ENCODE measurements around the gene COG8.
"Not testable (repeated sequence)": the region's sequence is repeated elsewhere in the genome, so short reads cannot be mapped to it uniquely, and the experiment has no call there.

The COG8 gene

GRCh38 chr16:69307091-69307490 is 32.3 kb downstream of the COG8 start:
- TF ChIP-seq, protein P1, sequence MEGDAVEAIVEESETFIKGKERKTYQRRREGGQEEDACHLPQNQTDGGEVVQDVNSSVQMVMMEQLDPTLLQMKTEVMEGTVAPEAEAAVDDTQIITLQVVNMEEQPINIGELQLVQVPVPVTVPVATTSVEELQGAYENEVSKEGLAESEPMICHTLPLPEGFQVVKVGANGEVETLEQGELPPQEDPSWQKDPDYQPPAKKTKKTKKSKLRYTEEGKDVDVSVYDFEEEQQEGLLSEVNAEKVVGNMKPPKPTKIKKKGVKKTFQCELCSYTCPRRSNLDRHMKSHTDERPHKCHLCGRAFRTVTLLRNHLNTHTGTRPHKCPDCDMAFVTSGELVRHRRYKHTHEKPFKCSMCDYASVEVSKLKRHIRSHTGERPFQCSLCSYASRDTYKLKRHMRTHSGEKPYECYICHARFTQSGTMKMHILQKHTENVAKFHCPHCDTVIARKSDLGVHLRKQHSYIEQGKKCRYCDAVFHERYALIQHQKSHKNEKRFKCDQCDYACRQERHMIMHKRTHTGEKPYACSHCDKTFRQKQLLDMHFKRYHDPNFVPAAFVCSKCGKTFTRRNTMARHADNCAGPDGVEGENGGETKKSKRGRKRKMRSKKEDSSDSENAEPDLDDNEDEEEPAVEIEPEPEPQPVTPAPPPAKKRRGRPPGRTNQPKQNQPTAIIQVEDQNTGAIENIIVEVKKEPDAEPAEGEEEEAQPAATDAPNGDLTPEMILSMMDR (IDR thresholded peaks at IDR 0.05; ENCODE audit: insufficient read depth, low read depth, low read length, missing control alignments), result no peak
- H3K4me3 ChIP-seq (ENCODE audit: low read length), result no peak overlapping the region
- no peak for DNase-seq (ENCODE audit: low read depth)

GRCh38 chr16:69306031-69306430 is 33.3 kb downstream of the COG8 start:
- TF ChIP-seq, protein P1 (IDR thresholded peaks at IDR 0.05; ENCODE audit: insufficient read depth, low read depth, low read length, missing control alignments), result no peak
- DNase-seq (ENCODE audit: low read depth), result no peak
- H3K4me3 ChIP-seq (ENCODE audit: low read length), result no peak overlapping the region

- no peak overlapping the region for H3K4me3 ChIP-seq (ENCODE audit: low read length)
- DNase-seq (ENCODE audit: low read depth), result no peak
- TF ChIP-seq, protein P1 (IDR thresholded peaks at IDR 0.05; ENCODE audit: insufficient read depth, low read depth, low read length, missing control alignments), result no peak
These were observed 37.1 kb downstream of the COG8 start for GRCh38 chr16:69302301-69302700.

DNA sequence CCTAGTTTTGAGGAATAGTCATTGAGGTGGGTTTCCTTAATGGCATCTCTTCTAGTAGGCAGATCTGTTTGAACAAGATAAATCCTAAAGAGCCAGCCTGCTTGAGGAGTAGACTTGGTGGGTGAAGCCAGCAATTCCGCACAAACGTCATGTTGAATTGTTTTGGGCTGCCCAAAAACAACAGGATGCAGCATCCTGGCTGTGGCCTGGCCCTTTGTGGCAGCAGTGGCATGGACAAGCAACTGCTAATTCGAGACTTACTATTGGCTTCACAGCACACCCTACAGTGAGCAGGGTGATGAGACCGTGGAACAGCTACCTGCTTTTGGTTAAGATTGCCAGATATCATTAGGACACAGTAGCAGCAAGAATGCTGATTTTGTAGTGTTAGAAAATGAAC is 37.5 kb downstream of the COG8 start:
- H3K4me3 ChIP-seq (ENCODE audit: low read length), result no peak overlapping the region
- TF ChIP-seq, protein P1 (IDR thresholded peaks at IDR 0.05; ENCODE audit: insufficient read depth, low read depth, low read length, missing control alignments), result no peak
- DNase-seq (ENCODE audit: low read depth), result no peak

GRCh38 chr16:69301187-69301586 is 38.2 kb downstream of the COG8 start:
- TF ChIP-seq, protein P1 (IDR thresholded peaks at IDR 0.05; ENCODE audit: insufficient read depth, low read depth, low read length, missing control alignments), result no peak
- H3K4me3 ChIP-seq (ENCODE audit: low read length), result no peak overlapping the region
- DNase-seq (ENCODE audit: low read depth), result no peak

DNA sequence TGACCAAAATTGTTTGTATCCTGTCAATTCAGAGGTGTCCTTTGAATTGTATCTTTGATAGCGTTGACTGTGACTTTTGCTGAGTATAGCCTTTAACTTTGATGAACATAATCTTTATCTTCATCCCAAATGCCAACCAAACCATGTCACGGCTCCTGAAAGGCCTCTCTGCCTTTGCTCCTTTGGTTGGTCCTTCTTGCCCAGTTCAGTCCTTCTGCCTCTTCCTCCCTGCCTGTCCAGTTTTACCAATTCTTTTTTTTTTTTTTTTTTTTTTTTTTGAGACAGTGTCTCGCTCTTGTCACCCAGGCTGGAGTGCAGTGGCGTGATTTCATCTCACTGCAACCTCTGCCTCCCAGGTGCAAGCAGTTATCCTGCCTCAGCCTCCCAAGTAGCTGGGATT is 41.1 kb downstream of the COG8 start:
- TF ChIP-seq, protein P1 (IDR thresholded peaks at IDR 0.05; ENCODE audit: insufficient read depth, low read depth, low read length, missing control alignments), result no peak
- H3K4me3 ChIP-seq (ENCODE audit: low read length), result no peak overlapping the region
- no peak for DNase-seq (ENCODE audit: low read depth)

DNA sequence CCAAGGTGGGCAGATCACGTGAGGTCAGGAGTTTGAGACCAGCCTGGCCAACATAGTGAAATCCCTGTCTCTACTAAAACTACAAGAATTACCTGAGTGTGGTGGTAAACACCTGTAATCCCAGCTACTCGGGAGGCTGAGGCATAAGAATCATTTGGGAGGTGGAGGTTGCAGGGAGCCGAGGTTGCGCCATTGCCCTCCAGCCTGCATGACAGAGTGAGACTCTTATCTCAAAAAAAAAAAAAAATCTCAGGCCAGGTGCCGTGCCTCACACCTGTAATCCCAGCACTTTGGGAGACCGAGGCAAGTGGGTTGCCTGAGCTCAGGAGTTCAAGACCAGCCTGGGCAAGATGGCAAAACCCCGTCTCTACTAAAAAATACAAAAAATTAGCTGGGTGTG is 42.6 kb downstream of the COG8 start:
- DNase-seq (ENCODE audit: low read depth); H3K4me3 ChIP-seq (ENCODE audit: low read length): not testable (repeated sequence)

DNA sequence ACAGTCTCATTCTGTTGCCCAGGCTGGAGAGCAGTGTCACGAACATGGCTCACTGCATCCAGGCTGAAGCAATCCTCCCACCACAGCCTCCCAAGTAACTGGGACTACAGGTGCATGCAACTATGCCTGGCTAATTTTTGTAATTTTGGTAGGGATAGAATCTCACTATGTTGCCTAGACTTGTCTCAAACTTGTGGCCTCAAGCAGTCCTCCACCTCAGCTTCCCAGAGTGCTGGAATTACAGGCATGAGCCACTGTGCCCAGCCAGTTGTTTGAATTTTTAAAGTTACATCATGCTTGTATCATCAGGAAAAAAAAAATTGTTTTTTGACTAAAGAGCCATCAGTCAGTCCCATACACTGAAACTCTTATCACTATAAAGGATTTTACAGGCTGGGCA is 45.3 kb downstream of the COG8 start:
- peak; percentile 79 for DNase-seq (ENCODE audit: low read depth)
- no peak overlapping the region for H3K4me3 ChIP-seq (ENCODE audit: low read length)
- TF ChIP-seq, protein P1 (IDR thresholded peaks at IDR 0.05; ENCODE audit: insufficient read depth, low read depth, low read length, missing control alignments), result no peak

All from epithelial cell of esophagus (primary cell).